ENCODE measurements around the gene NEAT1.

Gene NEAT1

DNA sequence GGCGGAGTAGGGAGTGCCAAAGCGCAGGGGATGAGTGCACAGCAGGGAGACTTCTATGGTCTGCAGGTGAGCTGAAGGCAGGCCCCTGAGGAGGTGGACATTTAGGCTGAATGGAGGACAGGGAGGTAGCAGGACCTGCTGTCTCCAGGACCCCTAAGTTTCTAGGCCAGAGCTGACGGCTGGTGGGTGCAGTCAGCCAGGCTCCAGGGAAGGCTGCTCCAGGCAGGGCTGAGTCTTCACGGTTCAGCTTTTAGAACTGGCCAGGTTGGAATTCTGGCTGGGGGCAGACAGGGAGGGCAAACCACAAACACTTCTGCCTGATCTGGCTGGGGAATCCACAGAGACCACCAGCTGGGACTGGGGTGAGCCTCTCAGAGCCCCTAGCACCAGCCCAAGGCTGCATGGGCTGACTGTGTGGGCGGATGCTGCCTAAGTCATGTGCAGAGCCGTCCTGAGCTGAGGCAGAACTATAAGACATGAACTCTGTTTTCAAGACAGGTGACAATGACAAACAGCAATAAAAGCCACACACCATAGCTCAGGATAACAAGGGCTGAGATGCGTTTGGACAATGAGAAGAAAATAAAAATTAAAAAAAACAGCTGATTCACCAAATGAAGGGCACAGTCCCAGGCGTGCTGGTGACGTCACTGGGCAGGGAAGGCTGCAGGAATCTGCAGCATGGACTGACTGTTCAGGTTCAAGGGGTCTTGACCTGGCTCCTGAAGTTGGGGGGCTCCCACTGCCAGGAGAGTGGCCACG lies 65.9 kb downstream of the NEAT1 start:
- no peak for DNase-seq

DNA sequence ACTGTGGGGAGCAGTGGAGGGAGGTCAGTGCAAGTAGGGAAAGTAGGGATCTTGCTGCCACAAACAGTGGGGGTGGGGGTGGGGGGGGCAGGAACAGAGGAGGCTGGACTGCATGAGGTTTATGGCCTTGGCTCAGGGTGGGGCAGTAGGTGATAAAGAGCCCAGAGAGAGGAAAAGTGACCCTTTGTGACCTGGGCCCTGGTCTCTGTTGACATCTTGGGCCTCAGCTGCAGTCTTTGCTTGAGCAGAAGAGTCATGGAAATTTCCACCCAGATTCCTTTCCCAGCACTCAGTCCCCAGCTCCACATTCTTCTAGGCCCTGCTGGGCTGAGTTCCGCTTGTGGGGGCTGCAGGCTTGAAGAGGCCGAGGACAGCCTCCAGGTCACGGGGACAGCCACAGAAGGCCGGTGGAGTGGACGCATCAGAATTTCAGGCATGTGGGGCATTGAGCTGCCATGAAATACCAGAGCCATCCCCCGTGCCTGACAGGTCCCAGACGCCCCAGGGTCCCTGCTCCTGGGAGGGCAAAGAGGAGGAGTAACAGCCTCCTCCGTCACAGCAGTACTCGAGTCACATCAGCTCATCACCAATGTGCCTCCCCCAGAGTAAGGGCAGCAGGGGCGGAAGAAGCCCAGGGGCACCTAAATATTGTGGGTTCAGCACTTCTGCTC lies 66.6 kb downstream of the NEAT1 start:
- no peak for DNase-seq

DNA sequence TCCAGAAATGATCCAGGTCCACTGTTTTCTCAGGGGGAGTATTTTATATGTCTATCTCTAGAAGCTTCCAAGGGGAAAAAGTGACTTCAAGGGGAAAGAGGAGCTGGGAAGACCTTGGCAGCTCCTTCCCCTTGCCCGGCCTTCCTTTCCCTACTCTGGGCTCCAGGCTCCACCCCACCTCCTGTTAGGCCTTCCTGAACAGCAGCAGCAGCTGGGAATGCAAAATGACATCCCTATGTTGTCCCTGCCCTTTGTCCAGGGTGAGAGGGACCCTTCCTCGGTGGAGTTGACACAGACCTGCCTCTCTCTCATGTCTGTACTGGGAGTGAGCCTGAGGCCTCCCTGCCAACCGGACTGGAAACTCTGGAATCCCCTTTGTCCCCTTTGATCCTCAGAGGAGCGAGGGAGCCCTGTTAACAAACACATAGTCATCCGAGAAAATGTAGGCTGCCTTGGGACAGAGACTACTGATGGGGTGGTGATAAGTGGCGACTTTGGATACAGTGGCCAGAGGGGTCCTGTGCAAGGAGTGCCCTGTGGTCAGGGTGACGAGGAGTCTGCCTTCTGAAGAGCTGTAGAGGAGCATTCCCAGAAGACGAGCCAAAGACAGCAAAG lies 67.2 kb downstream of the NEAT1 start:
- no peak for DNase-seq

DNA sequence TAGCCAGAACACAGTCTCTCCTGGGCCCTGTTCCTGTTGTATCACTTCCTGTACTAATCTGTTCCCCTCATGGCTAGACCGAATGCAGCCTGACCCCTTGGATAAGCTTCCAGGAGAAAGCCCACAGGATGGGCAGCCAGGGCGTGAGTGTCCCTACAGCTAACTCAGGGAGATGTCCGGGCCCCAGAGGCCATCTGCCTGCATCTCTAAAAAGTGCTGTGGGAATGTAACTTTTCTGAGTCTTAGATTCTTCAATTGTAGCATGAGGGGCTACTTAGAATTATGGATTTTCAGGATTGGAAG lies 68.5 kb downstream of the NEAT1 start:
- no peak for DNase-seq

DNA sequence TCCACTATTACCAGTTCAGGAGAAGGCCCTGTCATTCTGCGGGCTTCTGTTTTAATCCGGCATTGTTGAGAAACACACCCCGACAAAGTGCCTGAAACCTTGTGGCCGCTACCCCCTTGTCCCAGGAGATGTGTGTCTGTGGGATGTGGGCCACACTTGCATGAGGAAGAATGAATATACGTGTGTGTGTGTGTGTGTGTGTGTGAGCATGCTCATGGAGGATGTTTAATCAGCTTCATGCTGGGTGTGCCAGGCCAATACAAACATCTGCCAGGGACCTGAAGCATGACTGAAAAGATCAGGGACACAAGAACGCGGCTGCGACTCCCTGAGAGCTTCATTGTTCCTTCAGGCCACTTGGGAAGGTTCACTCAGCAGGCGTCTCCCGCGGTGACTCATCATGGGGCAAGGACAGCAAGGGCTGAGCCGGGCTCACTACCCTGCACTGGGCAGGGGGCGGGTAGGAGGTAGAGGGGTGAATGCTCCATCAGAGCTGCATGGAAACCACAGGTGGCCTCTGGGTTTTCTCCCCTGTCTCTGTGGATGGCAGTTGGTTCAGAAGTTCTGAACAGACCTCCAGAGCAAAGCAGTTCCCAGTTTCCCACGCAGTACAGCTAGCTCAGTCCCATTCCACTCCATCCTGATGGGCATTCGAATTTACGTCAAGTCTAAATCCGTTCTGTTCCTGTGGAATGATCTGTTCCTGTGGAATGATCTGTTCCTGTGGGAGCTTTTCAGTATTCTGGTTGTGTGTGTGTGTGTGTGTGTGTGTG lies 69.2 kb downstream of the NEAT1 start:
- DNase-seq, result no peak

DNA sequence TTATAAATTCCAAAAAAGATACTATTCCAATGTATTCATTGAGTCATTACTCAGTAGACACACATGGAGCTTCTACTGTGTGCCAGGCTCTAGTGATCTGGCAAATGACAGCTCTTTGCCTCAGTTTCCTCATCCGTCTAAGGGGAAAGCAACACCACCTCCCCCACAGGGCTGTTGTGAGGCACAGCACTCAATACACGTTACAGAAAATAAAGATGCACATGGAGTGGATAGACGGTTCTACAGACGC lies 69.7 kb downstream of the NEAT1 start:
- DNase-seq, result no peak

DNA sequence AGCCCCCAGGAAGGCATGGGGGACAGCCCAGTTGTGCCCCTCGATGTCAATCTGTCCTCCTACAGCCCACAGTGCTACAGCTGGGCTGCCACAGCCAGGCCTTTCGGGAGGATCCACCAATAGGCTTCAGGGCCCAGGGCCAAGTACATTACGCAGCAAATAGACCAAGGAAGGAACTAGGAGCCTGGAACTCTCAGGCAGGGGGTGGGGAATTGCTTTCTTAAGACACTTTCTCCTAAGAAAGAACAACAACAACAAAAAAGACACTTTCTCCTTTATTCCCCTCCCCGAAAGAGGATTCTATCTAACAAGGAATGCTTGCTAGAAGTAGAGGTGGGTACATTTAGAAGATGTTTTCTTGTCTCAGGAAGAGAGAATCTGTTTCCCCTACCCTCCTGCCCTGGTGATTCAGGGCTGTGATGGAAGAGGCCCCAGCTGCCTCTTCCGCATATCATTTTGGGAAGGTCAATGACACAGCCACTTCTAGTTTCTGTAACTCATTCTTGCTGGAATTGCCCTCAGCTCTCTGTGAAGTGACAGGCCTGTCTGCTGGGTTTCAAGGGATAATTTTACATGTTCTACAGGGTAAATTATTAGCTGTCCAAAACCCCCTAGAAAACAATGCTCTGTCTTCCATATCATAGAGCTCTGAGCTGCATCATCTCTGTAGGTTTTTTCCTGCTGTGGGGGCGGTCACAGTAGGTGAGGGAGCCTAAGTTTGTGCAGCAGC lies 70.2 kb downstream of the NEAT1 start:
- peak; percentile 28 for DNase-seq

DNA sequence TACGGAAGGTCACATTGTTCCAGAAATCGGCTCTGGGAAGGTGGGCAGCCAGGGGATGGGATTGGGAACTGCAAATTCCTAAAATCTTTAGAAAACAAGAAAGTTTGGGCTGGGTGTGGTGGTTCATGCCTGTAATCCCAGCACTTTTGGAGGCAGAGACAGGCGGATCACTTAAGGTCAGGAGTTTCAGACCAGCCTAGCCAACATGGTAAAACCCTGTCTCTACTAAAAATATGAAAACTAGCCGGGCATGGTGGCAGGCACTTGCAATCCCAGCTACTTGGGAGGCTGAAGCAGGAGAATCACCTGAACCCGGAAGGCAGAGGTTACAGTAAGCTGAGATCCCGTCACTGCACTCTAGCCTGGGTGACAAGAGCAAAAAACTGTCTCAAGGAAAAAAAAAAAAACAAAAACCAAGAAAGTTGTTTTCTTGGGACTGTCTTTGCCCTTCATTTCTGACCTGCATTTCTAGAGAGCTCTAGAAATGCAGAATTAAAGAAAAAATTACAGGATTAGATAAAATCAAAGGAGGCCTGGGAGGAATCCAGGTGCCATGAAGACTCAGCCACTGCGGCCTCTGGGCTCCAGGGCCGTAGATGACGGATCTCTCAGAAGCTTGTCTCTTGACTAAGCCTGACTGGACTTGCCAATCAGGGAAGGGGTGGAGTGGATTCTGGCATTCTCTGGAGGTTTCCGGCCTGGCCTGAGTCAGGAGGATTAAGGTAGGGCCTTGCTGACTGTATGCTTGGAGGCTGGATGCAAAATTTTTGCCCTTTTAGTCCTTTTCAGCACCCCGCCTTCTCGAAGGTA lies 71.0 kb downstream of the NEAT1 start:
- DNase-seq, result no peak

Data from CD4-positive, alpha-beta T cell treated with Interleukin-21 for 1 hour (primary cell).